MM.1S (cell line): ENCODE data around the gene MEIS2.

Source experiments
- DNase-seq: peaks from one replicate; pipeline ENCODE4 v3.0.0-alpha.2; 2015
- H2AFZ ChIP-seq: fragments of 300-600 bp; sonication (generic); 2 replicates; pipeline ENCODE4 v1.6.0; 2016; ENCODE audit warnings: antibody characterized with exemption, low read length
- H3F3A ChIP-seq: fragments of 300-600 bp; sonication (generic); 2 replicates; pipeline ENCODE4 v1.6.1; 2016; ENCODE audit warnings: mild to moderate bottlenecking, antibody characterized with exemption, low read length, moderate library complexity, mixed read lengths; ENCODE audit not compliant: insufficient read depth
- H3K27ac ChIP-seq: fragments of 300-600 bp; sonication (generic); 2 replicates; pipeline ENCODE4 v1.5.1; 2016; ENCODE audit warnings: mild to moderate bottlenecking, low read length
- H3K27me3 ChIP-seq: fragments of 300-600 bp; sonication (generic); replicated peaks from 2 replicates; pipeline ENCODE4 v1.6.0; 2016; ENCODE audit warnings: low read length; ENCODE audit not compliant: insufficient read depth
- H3K36me3 ChIP-seq: fragments of 300-600 bp; sonication (generic); replicated peaks from 2 replicates; pipeline ENCODE4 v1.6.1; 2016; ENCODE audit warnings: mild to moderate bottlenecking, low read length, mixed read lengths; ENCODE audit not compliant: insufficient read depth
- H3K4me1 ChIP-seq: fragments of 300-600 bp; sonication (generic); 2 replicates; pipeline ENCODE4 v1.6.1; 2016; ENCODE audit warnings: low read length, mixed read lengths
- H3K4me2 ChIP-seq: fragments of 300-600 bp; sonication (generic); 2 replicates; pipeline ENCODE4 v1.6.0; 2016; ENCODE audit warnings: low read depth, low read length
- H3K4me3 ChIP-seq: fragments of 300-600 bp; sonication (generic); 2 replicates; pipeline ENCODE4 v1.5.1; 2016; ENCODE audit warnings: low read length, mixed read lengths
- H3K79me2 ChIP-seq: fragments of 300-600 bp; sonication (generic); 2 replicates; pipeline ENCODE4 v1.6.1; 2016; ENCODE audit warnings: mixed run types, low read length, mixed read lengths
- H3K9ac ChIP-seq: fragments of 300-600 bp; sonication (generic); 2 replicates; pipeline ENCODE4 v1.6.1; 2016; ENCODE audit warnings: low read length, mixed read lengths
- H3K9me2 ChIP-seq: fragments of 300-600 bp; sonication (generic); replicated peaks from 2 replicates; pipeline ENCODE4 v1.6.1; 2016; ENCODE audit warnings: mild to moderate bottlenecking, low read length, mixed read lengths; ENCODE audit not compliant: insufficient read depth
- H3K9me3 ChIP-seq: fragments of 300-600 bp; sonication (generic); replicated peaks from 2 replicates; pipeline ENCODE4 v1.6.1; 2016; ENCODE audit warnings: mild to moderate bottlenecking, low read length, mixed read lengths; ENCODE audit not compliant: insufficient read depth
- H4K20me1 ChIP-seq: fragments of 300-600 bp; sonication (generic); 2 replicates; pipeline ENCODE4 v1.6.1; 2016; ENCODE audit warnings: mild to moderate bottlenecking, low read length, moderate library complexity, mixed read lengths; ENCODE audit not compliant: insufficient read depth
- CTCF ChIP-seq: fragments of 300-600 bp; sonication (generic); IDR thresholded peaks from 2 replicates; pipeline ENCODE4 v1.5.1; 2016; ENCODE audit warnings: antibody characterized with exemption, low read length, mixed read lengths
- EZH2 ChIP-seq: fragments of 300-600 bp; sonication (generic); optimal IDR thresholded peaks from 2 replicates; pipeline ENCODE3; 2017; ENCODE audit warnings: low read depth, mild to moderate bottlenecking, antibody characterized with exemption, low read length, mixed read lengths
- EZH2phosphoT487 ChIP-seq: fragments of 300-600 bp; sonication (generic); IDR thresholded peaks from 2 replicates; pipeline ENCODE4 v1.6.1; 2018; ENCODE audit warnings: antibody characterized with exemption, low read length

The MEIS2 gene

GRCh38 chr15:36967929-36968328 is 132.4 kb downstream of the MEIS2 start:
- Histone ChIP-seq H3K9ac (no peak overlapping the region), H3K36me3 (no peaks in the 10 kb centered on the region), H3K4me3 (no peak overlapping the region), H3K4me1 (no peaks in the 10 kb centered on the region), H3K27ac (no peak overlapping the region), H3F3A (no peaks in the 10 kb centered on the region), H3K79me2 (no peaks in the 10 kb centered on the region), H3K9me2 (no peaks in the 10 kb centered on the region), H4K20me1 (no peaks in the 10 kb centered on the region), H3K27me3 (no peaks in the 10 kb centered on the region), H3K9me3 (no peaks in the 10 kb centered on the region), H3K4me2 (no peak overlapping the region), H2AFZ (no peak overlapping the region)
- DNase-seq: no peak
- no peak for TF ChIP-seq CTCF
- no peak for TF ChIP-seq EZH2phosphoT487
- no peak for TF ChIP-seq EZH2

GRCh38 chr15:36966708-36967107 is 133.6 kb downstream of the MEIS2 start:
- no peaks in the 10 kb centered on the region for H3K4me1 ChIP-seq
- TF ChIP-seq CTCF: no peak
- no peak for TF ChIP-seq EZH2
- no peak for TF ChIP-seq EZH2phosphoT487
- H2AFZ ChIP-seq: no peak overlapping the region
- DNase-seq: no peak
- no peaks in the 10 kb centered on the region for H3K36me3 ChIP-seq
- H3F3A ChIP-seq: no peaks in the 10 kb centered on the region
- H3K27me3 ChIP-seq: no peaks in the 10 kb centered on the region
- no peak overlapping the region for H3K4me3 ChIP-seq
- no peaks in the 10 kb centered on the region for H3K9me3 ChIP-seq
- no peaks in the 10 kb centered on the region for H3K79me2 ChIP-seq
- H4K20me1 ChIP-seq: no peaks in the 10 kb centered on the region
- no peak overlapping the region for H3K27ac ChIP-seq
- H3K9ac ChIP-seq: no peak overlapping the region
- no peak overlapping the region for H3K4me2 ChIP-seq
- H3K9me2 ChIP-seq: no peaks in the 10 kb centered on the region

- H3K4me3 ChIP-seq: no peak overlapping the region
- H3K79me2 ChIP-seq: no peaks in the 10 kb centered on the region
- no peaks in the 10 kb centered on the region for H3K27me3 ChIP-seq
- H3K4me1 ChIP-seq: no peaks in the 10 kb centered on the region
- no peak overlapping the region for H3K4me2 ChIP-seq
- DNase-seq: no peak
- no peaks in the 10 kb centered on the region for H3K9me2 ChIP-seq
- H3F3A ChIP-seq: no peaks in the 10 kb centered on the region
- no peaks in the 10 kb centered on the region for H3K36me3 ChIP-seq
- H3K9me3 ChIP-seq: no peaks in the 10 kb centered on the region
- TF ChIP-seq EZH2phosphoT487 (no peak), CTCF (no peak), EZH2 (no peak)
- H4K20me1 ChIP-seq: no peaks in the 10 kb centered on the region
- H2AFZ ChIP-seq: no peak overlapping the region
- H3K27ac ChIP-seq: no peak overlapping the region
- H3K9ac ChIP-seq: no peak overlapping the region
Observed at GRCh38 chr15:36965570-36966342, 134.6 kb downstream of the MEIS2 start.
